Effector memory CD8-positive, alpha-beta T cell (primary cell): ENCODE data around the gene RABGAP1.

ENCODE experiments used
- ATAC-seq: fragments of 150-1000 bp; cut with Tn5 transposase; replicated peaks from 2 replicates; pipeline ENCODE4 v1.10.0; 2021; ENCODE audit warnings: mild to moderate bottlenecking, moderate library complexity
- DNase-seq, 3 experiments: peaks; one replicate each; pipeline ENCODE4 v3.0.0; 2021
- H3K27ac Mint-ChIP-seq, 2 donors: one replicate each; pipeline ENCODE4 v1.8.0; 2022; ENCODE audit warnings: mild to moderate bottlenecking in 2 of 2, mixed read lengths in 2 of 2, moderate library complexity in 2 of 2
- H3K27me3 Mint-ChIP-seq, 2 donors: one replicate each; pipeline ENCODE4 v1.8.0; 2022; ENCODE audit warnings: mixed read lengths in 2 of 2
- H3K36me3 Mint-ChIP-seq: one replicate; pipeline ENCODE4 v1.8.0; 2022; ENCODE audit warnings: mild to moderate bottlenecking, moderate library complexity, mixed read lengths; ENCODE audit not compliant: insufficient read depth
- H3K4me1 Mint-ChIP-seq, 2 donors: one replicate each; pipeline ENCODE4 v1.8.0; 2022; ENCODE audit warnings: low read depth in 2 of 2, mixed read lengths in 2 of 2
- H3K4me3 Mint-ChIP-seq, 2 donors: one replicate each; pipeline ENCODE4 v1.8.0; 2022; ENCODE audit warnings: mild to moderate bottlenecking in 2 of 2, mixed read lengths in 2 of 2, moderate library complexity in 2 of 2
- H3K9me3 Mint-ChIP-seq, 2 donors: one replicate each; pipeline ENCODE4 v1.8.0; 2022; ENCODE audit warnings: mixed read lengths in 2 of 2

Gene RABGAP1

GRCh38 chr9:123072407-123072995 is 131.7 kb downstream of the RABGAP1 start:
- no peak overlapping the region for H3K27ac Mint-ChIP-seq
- H3K9me3 Mint-ChIP-seq, result no peaks in the 10 kb centered on the region
- no peak for ATAC-seq
- H3K4me3 Mint-ChIP-seq, result no peak overlapping the region
- no peaks in the 10 kb centered on the region for H3K27me3 Mint-ChIP-seq
- H3K36me3 Mint-ChIP-seq, result peaks cover 31% of the 10 kb centered on the region
- no peak for DNase-seq
- H3K4me1 Mint-ChIP-seq, result peaks cover 0 to 5% of the 10 kb centered on the region in 2 donors

- Mint-ChIP-seq H3K4me3 (no peak overlapping the region), H3K27ac (no peak overlapping the region), H3K9me3 (no peaks in the 10 kb centered on the region), H3K27me3 (no peaks in the 10 kb centered on the region), H3K36me3 (peaks cover 26% of the 10 kb centered on the region), H3K4me1 (peaks cover 0 to 5% of the 10 kb centered on the region in 2 donors)
- ATAC-seq (no peak), DNase-seq (no peak)
Measured at GRCh38 chr9:123073441-123073840, 132.6 kb downstream of the RABGAP1 start.

- peaks cover 32% of the 10 kb centered on the region for H3K36me3 Mint-ChIP-seq
- no peak for DNase-seq
- H3K27me3 Mint-ChIP-seq, result no peaks in the 10 kb centered on the region
- H3K9me3 Mint-ChIP-seq, result no peaks in the 10 kb centered on the region
- no peak overlapping the region for H3K4me3 Mint-ChIP-seq
- H3K27ac Mint-ChIP-seq, result no peak overlapping the region
- no peak for ATAC-seq
- peaks cover 0 to 5% of the 10 kb centered on the region in 2 donors for H3K4me1 Mint-ChIP-seq
Measured at GRCh38 chr9:123073991-123074422, 133.2 kb downstream of the RABGAP1 start.

GRCh38 chr9:123074628-123075027 is 133.8 kb downstream of the RABGAP1 start:
- H3K27me3 Mint-ChIP-seq, result no peaks in the 10 kb centered on the region
- peaks cover 0 to 5% of the 10 kb centered on the region in 2 donors for H3K4me1 Mint-ChIP-seq
- DNase-seq (no peak), ATAC-seq (no peak)
- no peak overlapping the region for H3K4me3 Mint-ChIP-seq
- no peaks in the 10 kb centered on the region for H3K9me3 Mint-ChIP-seq
- H3K36me3 Mint-ChIP-seq, result peaks cover 33% of the 10 kb centered on the region
- no peak overlapping the region for H3K27ac Mint-ChIP-seq

GRCh38 chr9:123080444-123080843 is 139.6 kb downstream of the RABGAP1 start:
- Mint-ChIP-seq H3K36me3 (peaks cover 36% of the 10 kb centered on the region), H3K4me1 (no peaks in the 10 kb centered on the region), H3K9me3 (no peaks in the 10 kb centered on the region), H3K27ac (no peak overlapping the region), H3K4me3 (no peak overlapping the region), H3K27me3 (no peaks in the 10 kb centered on the region)
- ATAC-seq, result no peak
- DNase-seq, result no peak

- H3K4me3 Mint-ChIP-seq, result no peak overlapping the region
- ATAC-seq, result no peak
- peaks cover 36% of the 10 kb centered on the region for H3K36me3 Mint-ChIP-seq
- peak in 1 of 3 experiments; percentile 10 for DNase-seq
- H3K4me1 Mint-ChIP-seq, result no peaks in the 10 kb centered on the region
- no peaks in the 10 kb centered on the region for H3K9me3 Mint-ChIP-seq
- H3K27me3 Mint-ChIP-seq, result no peaks in the 10 kb centered on the region
- no peak overlapping the region for H3K27ac Mint-ChIP-seq
Measured at GRCh38 chr9:123081824-123082223, 141.0 kb downstream of the RABGAP1 start.

GRCh38 chr9:123083680-123084079 is 142.9 kb downstream of the RABGAP1 start:
- Mint-ChIP-seq H3K36me3 (peaks cover 31% of the 10 kb centered on the region), H3K9me3 (no peaks in the 10 kb centered on the region)
- ATAC-seq, result no peak

GRCh38 chr9:123084256-123084655 is 143.4 kb downstream of the RABGAP1 start:
- H3K4me1 Mint-ChIP-seq, result no peaks in the 10 kb centered on the region
- peaks cover 26% of the 10 kb centered on the region for H3K36me3 Mint-ChIP-seq
- H3K9me3 Mint-ChIP-seq, result no peaks in the 10 kb centered on the region
- H3K27ac Mint-ChIP-seq, result peak overlapping the region in 1 of 2 donors; percentile 49
- H3K4me3 Mint-ChIP-seq, result no peak overlapping the region
- no peaks in the 10 kb centered on the region for H3K27me3 Mint-ChIP-seq
- ATAC-seq, result no peak
- DNase-seq, result no peak

More at GRCh38 chr9:123083680-123084079, 142.9 kb downstream of the RABGAP1 start:
- H3K27me3 Mint-ChIP-seq, result no peaks in the 10 kb centered on the region
- no peak for DNase-seq
- no peak overlapping the region for H3K4me3 Mint-ChIP-seq
- H3K27ac Mint-ChIP-seq, result no peak overlapping the region
- no peaks in the 10 kb centered on the region for H3K4me1 Mint-ChIP-seq

GRCh38 chr9:123085916-123086315 is 145.1 kb downstream of the RABGAP1 start:
- Mint-ChIP-seq H3K9me3 (no peaks in the 10 kb centered on the region), H3K4me1 (no peaks in the 10 kb centered on the region), H3K27ac (peak overlapping the region in 1 of 2 donors; percentile 64), H3K36me3 (peaks cover 27% of the 10 kb centered on the region), H3K4me3 (no peak overlapping the region), H3K27me3 (no peaks in the 10 kb centered on the region)
- ATAC-seq (no peak), DNase-seq (no peak)

- Mint-ChIP-seq H3K27ac (no peak overlapping the region), H3K9me3 (no peaks in the 10 kb centered on the region), H3K27me3 (no peaks in the 10 kb centered on the region), H3K36me3 (peaks cover 30% of the 10 kb centered on the region), H3K4me1 (no peaks in the 10 kb centered on the region), H3K4me3 (no peak overlapping the region)
- DNase-seq, result no peak
- no peak for ATAC-seq
Measured at GRCh38 chr9:123087359-123087888, 146.6 kb downstream of the RABGAP1 start.

- H3K27ac Mint-ChIP-seq, result no peak overlapping the region
- no peaks in the 10 kb centered on the region for H3K9me3 Mint-ChIP-seq
- ATAC-seq, result no peak
- H3K36me3 Mint-ChIP-seq, result peaks cover 44% of the 10 kb centered on the region
- H3K27me3 Mint-ChIP-seq, result no peaks in the 10 kb centered on the region
- no peak overlapping the region for H3K4me3 Mint-ChIP-seq
- DNase-seq, result no peak
- H3K4me1 Mint-ChIP-seq, result no peaks in the 10 kb centered on the region
Measured at GRCh38 chr9:123089040-123089439, 148.2 kb downstream of the RABGAP1 start.

- Mint-ChIP-seq H3K4me1 (no peaks in the 10 kb centered on the region), H3K4me3 (no peak overlapping the region), H3K9me3 (no peaks in the 10 kb centered on the region), H3K27me3 (no peaks in the 10 kb centered on the region), H3K36me3 (peaks cover 41% of the 10 kb centered on the region), H3K27ac (peak overlapping the region in 1 of 2 donors; percentile 53)
- no peak for DNase-seq
- no peak for ATAC-seq
Measured at GRCh38 chr9:123089790-123090189, 149.0 kb downstream of the RABGAP1 start.

- DNase-seq (no peak), ATAC-seq (no peak)
- Mint-ChIP-seq H3K27me3 (no peaks in the 10 kb centered on the region), H3K9me3 (no peaks in the 10 kb centered on the region), H3K27ac (peak overlapping the region in 1 of 2 donors; percentile 53), H3K4me1 (no peaks in the 10 kb centered on the region), H3K36me3 (peaks cover 45% of the 10 kb centered on the region), H3K4me3 (no peak overlapping the region)
Measured at GRCh38 chr9:123090198-123090896, 149.5 kb downstream of the RABGAP1 start.

- H3K4me3 Mint-ChIP-seq, result no peak overlapping the region
Measured at GRCh38 chr9:123090956-123091355, 150.1 kb downstream of the RABGAP1 start.

More at GRCh38 chr9:123090956-123091355, 150.1 kb downstream of the RABGAP1 start:
- ATAC-seq (no peak), DNase-seq (no peak)
- H3K27me3 Mint-ChIP-seq, result no peaks in the 10 kb centered on the region
- no peak overlapping the region for H3K27ac Mint-ChIP-seq
- peaks cover 51% of the 10 kb centered on the region for H3K36me3 Mint-ChIP-seq
- H3K4me1 Mint-ChIP-seq, result no peaks in the 10 kb centered on the region
- H3K9me3 Mint-ChIP-seq, result no peaks in the 10 kb centered on the region
